IPS-20b (cell line): ENCODE results near the gene ACOT11.
"Not testable (repeated sequence)": the region's sequence is repeated elsewhere in the genome, so short reads cannot be mapped to it uniquely, and the experiment has no call there.

Experiments
- H3K27ac ChIP-seq: one replicate; pipeline ENCODE4 v1.5.1; 2013; ENCODE audit warnings: low read length
- H3K27me3 ChIP-seq: 2 replicates; pipeline ENCODE4 v1.6.1; 2013; ENCODE audit warnings: mild to moderate bottlenecking, low read length, inconsistent platforms; ENCODE audit not compliant: insufficient read depth
- H3K36me3 ChIP-seq: 2 replicates; pipeline ENCODE4 v1.6.1; 2013; ENCODE audit warnings: low read depth, mild to moderate bottlenecking, inconsistent platforms, low read length, moderate library complexity; ENCODE audit not compliant: insufficient read depth
- H3K4me1 ChIP-seq: 2 replicates; pipeline ENCODE4 v1.6.1; 2013; ENCODE audit warnings: mild to moderate bottlenecking, control low read depth, inconsistent platforms, low read length, moderate library complexity; ENCODE audit not compliant: insufficient read depth
- H3K4me3 ChIP-seq: 2 replicates; pipeline ENCODE4 v1.5.1; 2013; ENCODE audit warnings: mild to moderate bottlenecking, low read length, inconsistent platforms
- H3K9ac ChIP-seq: 2 replicates; pipeline ENCODE4 v1.6.1; 2013; ENCODE audit warnings: low read depth, mild to moderate bottlenecking, inconsistent platforms, low read length, moderate library complexity
- H3K9me3 ChIP-seq: 2 replicates; pipeline ENCODE4 v1.6.1; 2013; ENCODE audit warnings: mild to moderate bottlenecking, low read depth, low read length, inconsistent platforms; ENCODE audit not compliant: insufficient read depth

ACOT11 gene

GRCh38 chr1:54513921-54514580 lies 34.0 kb upstream of the ACOT11 start:
- not testable (repeated sequence) for H3K4me1 ChIP-seq, H3K36me3 ChIP-seq, H3K27ac ChIP-seq, H3K9ac ChIP-seq, H3K9me3 ChIP-seq, H3K4me3 ChIP-seq, H3K27me3 ChIP-seq

- no peaks in the 10 kb centered on the region for H3K36me3 ChIP-seq
- H3K4me3 ChIP-seq: no peak overlapping the region
- H3K9me3 ChIP-seq: no peaks in the 10 kb centered on the region
- no peaks in the 10 kb centered on the region for H3K27me3 ChIP-seq
- H3K9ac ChIP-seq: no peak overlapping the region
- H3K27ac ChIP-seq: no peak overlapping the region
- no peaks in the 10 kb centered on the region for H3K4me1 ChIP-seq
These were observed 31.6 kb upstream of the ACOT11 start for GRCh38 chr1:54516249-54516920.

- H3K27me3 ChIP-seq: no peaks in the 10 kb centered on the region
- H3K36me3 ChIP-seq: no peaks in the 10 kb centered on the region
- no peak overlapping the region for H3K27ac ChIP-seq
- H3K4me1 ChIP-seq: no peaks in the 10 kb centered on the region
- no peaks in the 10 kb centered on the region for H3K9me3 ChIP-seq
- H3K9ac ChIP-seq: no peak overlapping the region
- H3K4me3 ChIP-seq: no peak overlapping the region
These were observed 30.5 kb upstream of the ACOT11 start for GRCh38 chr1:54517496-54517895.

- no peak overlapping the region for H3K27ac ChIP-seq
- H3K4me1 ChIP-seq: no peaks in the 10 kb centered on the region
- no peaks in the 10 kb centered on the region for H3K27me3 ChIP-seq
- H3K4me3 ChIP-seq: no peak overlapping the region
- H3K9ac ChIP-seq: no peak overlapping the region
- no peaks in the 10 kb centered on the region for H3K9me3 ChIP-seq
- H3K36me3 ChIP-seq: no peaks in the 10 kb centered on the region
These were observed 29.5 kb upstream of the ACOT11 start for GRCh38 chr1:54518489-54518888.

GRCh38 chr1:54519709-54520108 lies 28.3 kb upstream of the ACOT11 start:
- Histone ChIP-seq H3K27me3 (no peaks in the 10 kb centered on the region), H3K9me3 (no peaks in the 10 kb centered on the region), H3K4me1 (no peaks in the 10 kb centered on the region), H3K36me3 (no peaks in the 10 kb centered on the region), H3K9ac (no peak overlapping the region), H3K4me3 (no peak overlapping the region), H3K27ac (no peak overlapping the region)

- no peaks in the 10 kb centered on the region for H3K4me1 ChIP-seq
- no peaks in the 10 kb centered on the region for H3K36me3 ChIP-seq
- no peak overlapping the region for H3K9ac ChIP-seq
- H3K27me3 ChIP-seq: no peaks in the 10 kb centered on the region
- no peak overlapping the region for H3K27ac ChIP-seq
- H3K4me3 ChIP-seq: no peak overlapping the region
- no peaks in the 10 kb centered on the region for H3K9me3 ChIP-seq
These were observed 27.3 kb upstream of the ACOT11 start for GRCh38 chr1:54520631-54521321.

GRCh38 chr1:54526565-54526964 lies 21.5 kb upstream of the ACOT11 start:
- H3K9ac ChIP-seq, H3K27ac ChIP-seq, H3K9me3 ChIP-seq, H3K36me3 ChIP-seq, H3K4me1 ChIP-seq, H3K4me3 ChIP-seq, H3K27me3 ChIP-seq: not testable (repeated sequence)

- Histone ChIP-seq H3K27ac (no peak overlapping the region), H3K9me3 (no peaks in the 10 kb centered on the region), H3K27me3 (no peaks in the 10 kb centered on the region), H3K36me3 (no peaks in the 10 kb centered on the region), H3K4me3 (no peak overlapping the region), H3K4me1 (no peaks in the 10 kb centered on the region), H3K9ac (no peak overlapping the region)
These were observed 19.4 kb upstream of the ACOT11 start for GRCh38 chr1:54528613-54529012.

GRCh38 chr1:54532033-54532432 lies 16.0 kb upstream of the ACOT11 start:
- H3K9ac ChIP-seq: no peak overlapping the region
- H3K4me3 ChIP-seq: no peak overlapping the region
- no peak overlapping the region for H3K27ac ChIP-seq
- no peaks in the 10 kb centered on the region for H3K36me3 ChIP-seq
- H3K27me3 ChIP-seq: no peaks in the 10 kb centered on the region
- no peaks in the 10 kb centered on the region for H3K9me3 ChIP-seq
- H3K4me1 ChIP-seq: no peaks in the 10 kb centered on the region

GRCh38 chr1:54536656-54537055 lies 11.4 kb upstream of the ACOT11 start:
- H3K9me3 ChIP-seq, H3K36me3 ChIP-seq, H3K4me1 ChIP-seq, H3K27ac ChIP-seq, H3K4me3 ChIP-seq, H3K9ac ChIP-seq: not testable (repeated sequence)
- H3K27me3 ChIP-seq: peaks cover 12% of the 10 kb centered on the region; the same call in 1 of the 2 replicates

- Histone ChIP-seq H3K9me3 (no peaks in the 10 kb centered on the region), H3K9ac (no peak overlapping the region), H3K27me3 (peaks cover 13% of the 10 kb centered on the region; the same call in 1 of the 2 replicates), H3K4me3 (no peak overlapping the region), H3K4me1 (peaks cover 7% of the 10 kb centered on the region), H3K27ac (no peak overlapping the region), H3K36me3 (no peaks in the 10 kb centered on the region)
These were observed 10.4 kb upstream of the ACOT11 start for GRCh38 chr1:54537611-54538010.

GRCh38 chr1:54538538-54538937 lies 9.5 kb upstream of the ACOT11 start:
- H3K9ac ChIP-seq: no peak overlapping the region
- no peaks in the 10 kb centered on the region for H3K36me3 ChIP-seq
- peaks cover 22% of the 10 kb centered on the region; the same call in 1 of the 2 replicates for H3K27me3 ChIP-seq
- no peak overlapping the region for H3K27ac ChIP-seq
- H3K4me3 ChIP-seq: no peak overlapping the region
- H3K4me1 ChIP-seq: peaks cover 13% of the 10 kb centered on the region
- no peaks in the 10 kb centered on the region for H3K9me3 ChIP-seq
